Measurements from ENCODE around the gene CCR5. TPM values are rescaled to one million over a fixed set of nuclear protein-coding genes. Genes with fewer than 3 reads are reported as not detected.

Gene CCR5
- total RNA-seq, 1 experiment from 2014 or later = not detected

Other genes with a start within 250 kb of the CCR5 start
- not detected in 2 replicates for gene CCR1, start 162.6 kb upstream of the CCR5 start, total RNA-seq (2014; rRNA removed; shearing (Covaris generic))
- not detected in 2 replicates for gene CCR3, start 128.5 kb upstream of the CCR5 start, total RNA-seq (2014; rRNA removed; shearing (Covaris generic))
- not detected in 2 replicates for gene CCR2, start 16.8 kb upstream of the CCR5 start, total RNA-seq (2014; rRNA removed; shearing (Covaris generic))
- 7.4 and 9.7 TPM in 2 replicates for gene CCRL2, start 36.3 kb downstream of the CCR5 start, total RNA-seq (2014; rRNA removed; shearing (Covaris generic))
- 0.03 and 1.1 TPM in 2 replicates for gene LTF, start 94.0 kb downstream of the CCR5 start, total RNA-seq (2014; rRNA removed; shearing (Covaris generic))
- not detected in 2 replicates for gene RTP3, start 127.0 kb downstream of the CCR5 start, total RNA-seq (2014; rRNA removed; shearing (Covaris generic))
- gene LRRC2, start 195.4 kb downstream of the CCR5 start, total RNA-seq (2014; rRNA removed; shearing (Covaris generic)) = 0.52 and 0.84 TPM in 2 replicates
- not detected in 2 replicates for gene FAM240A, start 241.6 kb downstream of the CCR5 start, total RNA-seq (2014; rRNA removed; shearing (Covaris generic))